Measurements from ENCODE around the gene LIMS2. TPM values are rescaled to one million over a fixed set of nuclear protein-coding genes. Genes with fewer than 3 reads are reported as not detected.
A peak's percentile ranks its signal among the peaks of the same experiment; 100 is the strongest.

LIMS2 gene
- total RNA-seq, 1 donor: 14.8 TPM

DNA sequence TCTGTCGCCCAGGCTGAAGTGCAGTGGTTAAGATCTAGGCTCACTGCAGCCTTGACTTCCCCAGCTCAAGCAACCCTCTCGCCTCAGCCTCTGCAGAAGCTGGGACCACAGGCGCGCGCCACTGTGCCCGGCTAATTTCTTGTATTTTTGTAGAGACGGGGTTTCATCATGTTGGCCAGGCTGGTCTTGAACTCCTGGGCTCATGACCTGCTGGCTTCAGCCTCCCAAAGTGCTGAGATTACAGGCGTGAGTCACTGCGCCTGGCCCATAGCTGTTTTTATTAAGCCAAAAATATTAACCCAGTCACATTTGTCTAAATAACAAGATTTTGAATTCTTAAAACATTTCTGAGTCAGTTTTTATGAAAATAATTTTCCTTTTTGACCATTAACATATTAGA is 19.7 kb upstream of the LIMS2 start:
- H4K20me1 ChIP-seq (ENCODE audit: insufficient read depth, low read length): no peaks in the 10 kb centered on the region
- H3K36me3 ChIP-seq (ENCODE audit: insufficient read depth, low read length): no peaks in the 10 kb centered on the region
- TF ChIP-seq, protein P1, sequence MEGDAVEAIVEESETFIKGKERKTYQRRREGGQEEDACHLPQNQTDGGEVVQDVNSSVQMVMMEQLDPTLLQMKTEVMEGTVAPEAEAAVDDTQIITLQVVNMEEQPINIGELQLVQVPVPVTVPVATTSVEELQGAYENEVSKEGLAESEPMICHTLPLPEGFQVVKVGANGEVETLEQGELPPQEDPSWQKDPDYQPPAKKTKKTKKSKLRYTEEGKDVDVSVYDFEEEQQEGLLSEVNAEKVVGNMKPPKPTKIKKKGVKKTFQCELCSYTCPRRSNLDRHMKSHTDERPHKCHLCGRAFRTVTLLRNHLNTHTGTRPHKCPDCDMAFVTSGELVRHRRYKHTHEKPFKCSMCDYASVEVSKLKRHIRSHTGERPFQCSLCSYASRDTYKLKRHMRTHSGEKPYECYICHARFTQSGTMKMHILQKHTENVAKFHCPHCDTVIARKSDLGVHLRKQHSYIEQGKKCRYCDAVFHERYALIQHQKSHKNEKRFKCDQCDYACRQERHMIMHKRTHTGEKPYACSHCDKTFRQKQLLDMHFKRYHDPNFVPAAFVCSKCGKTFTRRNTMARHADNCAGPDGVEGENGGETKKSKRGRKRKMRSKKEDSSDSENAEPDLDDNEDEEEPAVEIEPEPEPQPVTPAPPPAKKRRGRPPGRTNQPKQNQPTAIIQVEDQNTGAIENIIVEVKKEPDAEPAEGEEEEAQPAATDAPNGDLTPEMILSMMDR (IDR thresholded peaks at IDR 0.05; ENCODE audit: extremely low read depth, low read depth, low read length): no peak
- H2AFZ ChIP-seq (ENCODE audit: low read length): no peak overlapping the region
- H3K4me1 ChIP-seq (ENCODE audit: insufficient read depth, low read length): peaks cover 18% of the 10 kb centered on the region
- peak; percentile 89 for DNase-seq (ENCODE audit: insufficient read length, low spot score, missing footprints)
- H3K79me2 ChIP-seq (ENCODE audit: insufficient read depth, low read length): no peaks in the 10 kb centered on the region
- no peaks in the 10 kb centered on the region for H3K9me3 ChIP-seq (ENCODE audit: low read depth, low read length)
- peak overlapping the region; percentile 81 for H3K4me2 ChIP-seq (ENCODE audit: insufficient read depth, low read length)
- peak overlapping the region; percentile 37 for H3K27ac ChIP-seq (ENCODE audit: low read depth, low read length)
- H3K27me3 ChIP-seq (ENCODE audit: insufficient read depth, low read length): no peaks in the 10 kb centered on the region
- H3K4me3 ChIP-seq (ENCODE audit: insufficient read depth, low read length): peak overlapping the region; percentile 69

DNA sequence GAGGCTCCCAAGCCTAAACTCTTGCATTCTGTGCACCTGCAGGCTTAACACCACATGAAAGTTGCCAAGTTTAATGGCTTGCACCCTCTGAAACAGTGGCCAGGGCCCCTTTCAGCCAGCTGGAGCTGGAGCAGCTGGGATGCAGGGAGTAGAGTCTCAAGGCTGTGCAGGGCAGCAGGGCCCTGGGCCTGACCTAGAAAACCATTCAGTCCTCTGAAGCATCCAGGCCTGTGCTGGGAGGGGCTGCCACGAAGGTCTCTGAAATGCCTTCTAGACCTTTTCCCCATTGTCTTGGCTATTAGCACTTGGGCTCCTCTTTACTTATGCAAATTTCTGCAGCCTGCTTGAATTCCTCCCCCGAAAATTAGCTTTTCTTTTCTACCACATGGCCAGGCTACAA is 15.4 kb upstream of the LIMS2 start:
- Histone ChIP-seq H2AFZ (ENCODE audit: low read length) (no peak overlapping the region), H3K27ac (ENCODE audit: low read depth, low read length) (no peak overlapping the region), H3K36me3 (ENCODE audit: insufficient read depth, low read length) (no peaks in the 10 kb centered on the region), H3K27me3 (ENCODE audit: insufficient read depth, low read length) (no peaks in the 10 kb centered on the region), H4K20me1 (ENCODE audit: insufficient read depth, low read length) (no peaks in the 10 kb centered on the region), H3K4me3 (ENCODE audit: insufficient read depth, low read length) (no peak overlapping the region), H3K79me2 (ENCODE audit: insufficient read depth, low read length) (no peaks in the 10 kb centered on the region), H3K4me2 (ENCODE audit: insufficient read depth, low read length) (no peak overlapping the region), H3K9me3 (ENCODE audit: low read depth, low read length) (peaks cover 2% of the 10 kb centered on the region), H3K4me1 (ENCODE audit: insufficient read depth, low read length) (peaks cover 10% of the 10 kb centered on the region)
- TF ChIP-seq, protein P1 (IDR thresholded peaks at IDR 0.05; ENCODE audit: extremely low read depth, low read depth, low read length): no peak
- DNase-seq (ENCODE audit: insufficient read length, low spot score, missing footprints): no peak

DNA sequence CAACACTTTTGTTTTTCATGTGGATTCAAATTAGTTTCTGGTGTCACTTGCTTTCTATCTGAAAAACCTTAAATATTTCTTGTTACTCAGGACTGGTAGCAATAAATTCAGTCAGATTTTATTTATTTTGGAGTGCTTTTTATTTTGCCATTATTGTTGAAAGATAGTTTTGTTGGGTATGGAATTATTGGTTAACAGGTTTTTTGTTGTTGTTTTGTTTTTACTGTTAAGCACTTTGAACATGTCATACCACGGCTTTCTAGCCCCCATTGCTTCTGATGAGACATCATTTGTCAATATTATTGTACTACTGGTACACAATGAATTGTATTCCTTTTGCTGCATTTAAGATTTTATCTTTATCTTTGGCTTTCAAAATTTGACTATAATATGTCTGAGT is 13.1 kb upstream of the LIMS2 start:
- no peak overlapping the region for H2AFZ ChIP-seq (ENCODE audit: low read length)
- no peak overlapping the region for H3K4me3 ChIP-seq (ENCODE audit: insufficient read depth, low read length)
- no peak overlapping the region for H3K27ac ChIP-seq (ENCODE audit: low read depth, low read length)
- no peaks in the 10 kb centered on the region for H4K20me1 ChIP-seq (ENCODE audit: insufficient read depth, low read length)
- no peaks in the 10 kb centered on the region for H3K36me3 ChIP-seq (ENCODE audit: insufficient read depth, low read length)
- no peak overlapping the region for H3K4me2 ChIP-seq (ENCODE audit: insufficient read depth, low read length)
- no peaks in the 10 kb centered on the region for H3K79me2 ChIP-seq (ENCODE audit: insufficient read depth, low read length)
- TF ChIP-seq, protein P1 (IDR thresholded peaks at IDR 0.05; ENCODE audit: extremely low read depth, low read depth, low read length): no peak
- H3K4me1 ChIP-seq (ENCODE audit: insufficient read depth, low read length): no peaks in the 10 kb centered on the region
- DNase-seq (ENCODE audit: insufficient read length, low spot score, missing footprints): no peak
- H3K27me3 ChIP-seq (ENCODE audit: insufficient read depth, low read length): no peaks in the 10 kb centered on the region
- peaks cover 2% of the 10 kb centered on the region for H3K9me3 ChIP-seq (ENCODE audit: low read depth, low read length)

DNA sequence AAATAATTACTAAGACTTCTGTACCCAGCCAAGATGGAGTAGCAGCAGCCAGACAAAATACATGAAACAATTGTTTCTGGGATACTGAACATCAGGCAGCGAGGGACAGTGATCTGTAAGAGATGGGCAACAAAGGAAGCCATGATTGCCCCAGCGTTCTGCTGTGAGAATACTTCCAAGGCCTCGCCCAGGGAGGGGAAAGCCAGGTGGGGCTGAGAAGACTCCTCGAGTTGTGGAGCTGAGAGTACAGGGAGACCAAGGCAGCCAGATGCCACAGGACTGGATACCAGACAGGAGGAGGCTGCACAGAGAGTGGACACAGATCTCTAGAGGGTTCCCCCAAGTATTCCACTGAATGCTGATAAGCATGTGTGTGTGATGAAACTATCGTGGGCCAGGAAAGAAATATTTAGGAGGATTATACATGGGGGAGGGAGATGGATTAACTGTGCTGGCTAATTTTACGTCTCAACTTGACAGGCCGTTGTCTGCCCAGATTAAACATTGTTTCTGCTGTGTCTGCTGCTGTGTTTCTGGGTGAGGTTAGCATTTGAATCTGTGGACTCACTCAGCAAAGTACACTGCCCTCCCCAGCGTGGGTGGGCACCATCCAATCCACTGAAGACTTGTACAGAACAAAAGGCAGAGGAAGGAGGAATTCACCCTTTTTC is 10.2 kb upstream of the LIMS2 start:
- Histone ChIP-seq H2AFZ (ENCODE audit: low read length) (peak overlapping the region; percentile 39), H3K4me3 (ENCODE audit: insufficient read depth, low read length) (no peak overlapping the region), H4K20me1 (ENCODE audit: insufficient read depth, low read length) (no peaks in the 10 kb centered on the region), H3K27ac (ENCODE audit: low read depth, low read length) (no peak overlapping the region), H3K4me2 (ENCODE audit: insufficient read depth, low read length) (no peak overlapping the region), H3K9me3 (ENCODE audit: low read depth, low read length) (peaks cover 2% of the 10 kb centered on the region), H3K4me1 (ENCODE audit: insufficient read depth, low read length) (peaks cover 7% of the 10 kb centered on the region), H3K36me3 (ENCODE audit: insufficient read depth, low read length) (no peaks in the 10 kb centered on the region), H3K79me2 (ENCODE audit: insufficient read depth, low read length) (no peaks in the 10 kb centered on the region), H3K27me3 (ENCODE audit: insufficient read depth, low read length) (no peaks in the 10 kb centered on the region)
- TF ChIP-seq, protein P1 (IDR thresholded peaks at IDR 0.05; ENCODE audit: extremely low read depth, low read depth, low read length): no peak
- DNase-seq (ENCODE audit: insufficient read length, low spot score, missing footprints): peak; percentile 47
